SU-DHL-6 (cell line): ENCODE data around the gene MAP3K10.

ENCODE experiments used
- CTCF ChIP-seq: fragments of 200-600 bp; sonication (generic); IDR thresholded peaks from one replicate; pipeline ENCODE4 v1.5.1; 2017; ENCODE audit warnings: antibody characterized with exemption, mild to moderate bottlenecking, low read length, moderate library complexity; ENCODE audit not compliant: insufficient read depth, poor library complexity, severe bottlenecking
- EZH2phosphoT487 ChIP-seq: fragments of 200-600 bp; sonication (generic), shearing (Covaris generic); conservative IDR thresholded peaks from 2 replicates; pipeline ENCODE4 v1.6.1; 2018; ENCODE audit warnings: mild to moderate bottlenecking, antibody characterized with exemption, low read length, moderate library complexity, mixed read lengths

- no peak for TF ChIP-seq CTCF
- TF ChIP-seq EZH2phosphoT487: no peak
These were observed 33.3 kb downstream of the MAP3K10 start for GRCh38 chr19:40224342-40225150.
